Ascending aorta (tissue), 2 donors: Measurements from ENCODE around the gene CLEC11A. TPM values are rescaled to one million over a fixed set of nuclear protein-coding genes. Genes with fewer than 3 reads are reported as not detected.

Source experiments
- DNase-seq, 2 donors: peaks; one replicate each; pipeline ENCODE4 v3.0.0-alpha.2; 2019; ENCODE audit warnings: low spot score in 2 of 2
- H3K27ac ChIP-seq, 2 donors: fragments of 200-600 bp; sonication (generic); one replicate each; pipeline ENCODE4 v1.5.1; 2016 to 2017; ENCODE audit warnings: mild to moderate bottlenecking in 1 of 2
- H3K27me3 ChIP-seq: fragments of 200-600 bp; sonication (generic); one replicate; pipeline ENCODE4 v1.5.1; 2017
- H3K36me3 ChIP-seq, 2 donors: fragments of 200-600 bp; sonication (generic); one replicate each; pipeline ENCODE4 v1.5.1; 2016
- H3K4me1 ChIP-seq, 2 donors: fragments of 200-600 bp; sonication (generic); one replicate each; pipeline ENCODE4 v1.5.1; 2016 to 2017; ENCODE audit warnings: mild to moderate bottlenecking in 1 of 2
- H3K4me3 ChIP-seq, 2 donors: fragments of 200-600 bp; sonication (generic); one replicate each; pipeline ENCODE4 v1.5.1; 2016 to 2017; ENCODE audit warnings: mild to moderate bottlenecking in 1 of 2
- H3K9me3 ChIP-seq, 2 donors: fragments of 200-600 bp; sonication (generic); one replicate each; pipeline ENCODE4 v1.5.1; 2016
- intact Hi-C: fragments of 100-400 bp; cut with DNase I; formaldehyde crosslinking; loops from one replicate; pipeline ENCODE4 v1.15.1; 2023
- total RNA-seq: library from RNA; depleted of rRNA; stranded (reverse); fragments of >200 nt; gene quantifications from one replicate; pipeline ENCODE4 v1.1.0, GENCODE V29; 2016
- TF ChIP-seq, protein P1 (sequence below), 3 experiments: fragments of 200-600 bp in 2 of 3; fragments of 450-650 bp in 1 of 3; sonication (generic) in 2 of 3; IDR thresholded peaks; one replicate each; pipeline ENCODE4 v1.5.1; 2016 to 2019; ENCODE audit warnings: antibody characterized with exemption in 3 of 3, mild to moderate bottlenecking in 1 of 3, moderate library complexity in 1 of 3

CLEC11A gene
- total RNA-seq, 1 donor from 2014 or later, result not detected

DNA sequence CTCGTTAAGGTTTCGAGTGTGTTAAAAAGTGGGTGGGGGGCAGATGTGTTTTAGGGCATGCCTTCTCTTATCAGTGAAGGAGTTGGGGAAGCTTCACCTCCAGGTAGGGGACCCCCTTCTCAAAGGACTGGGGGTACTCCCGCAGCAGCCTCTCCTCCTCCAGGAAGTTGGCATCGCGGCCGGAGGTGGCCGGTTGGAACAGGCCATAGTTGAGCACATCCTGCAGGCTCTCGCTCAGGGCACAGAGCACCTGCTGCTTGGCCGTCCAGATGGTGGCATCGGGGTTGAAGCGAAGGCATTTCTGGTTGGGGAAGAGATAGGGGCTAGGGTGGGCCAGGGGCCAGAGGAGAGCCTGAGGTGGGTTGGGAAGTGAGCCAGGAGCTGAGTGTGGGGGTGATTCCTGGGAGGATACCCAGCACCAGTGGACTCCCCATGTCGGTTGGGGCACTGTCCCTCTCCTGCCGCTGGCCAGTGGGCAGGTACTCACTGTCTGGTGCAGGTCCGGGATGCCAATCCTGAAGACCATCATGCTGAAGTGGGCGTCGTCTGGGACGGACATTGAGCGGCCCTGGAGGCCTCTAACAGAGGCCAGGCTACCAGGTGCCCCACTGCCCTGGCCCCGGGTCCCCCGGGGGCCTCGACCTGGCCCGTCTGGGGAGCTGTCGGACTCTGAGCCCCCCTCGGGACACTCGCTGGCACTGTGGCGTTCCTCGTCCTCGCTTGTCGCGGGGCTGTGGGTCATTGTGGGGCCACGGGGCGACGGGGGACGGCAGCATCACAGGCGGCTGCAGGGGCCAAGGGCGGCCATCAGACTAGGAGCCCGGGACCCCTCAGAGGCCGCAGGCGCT is 6.8 kb upstream of the CLEC11A start:
- TF ChIP-seq, protein P1, sequence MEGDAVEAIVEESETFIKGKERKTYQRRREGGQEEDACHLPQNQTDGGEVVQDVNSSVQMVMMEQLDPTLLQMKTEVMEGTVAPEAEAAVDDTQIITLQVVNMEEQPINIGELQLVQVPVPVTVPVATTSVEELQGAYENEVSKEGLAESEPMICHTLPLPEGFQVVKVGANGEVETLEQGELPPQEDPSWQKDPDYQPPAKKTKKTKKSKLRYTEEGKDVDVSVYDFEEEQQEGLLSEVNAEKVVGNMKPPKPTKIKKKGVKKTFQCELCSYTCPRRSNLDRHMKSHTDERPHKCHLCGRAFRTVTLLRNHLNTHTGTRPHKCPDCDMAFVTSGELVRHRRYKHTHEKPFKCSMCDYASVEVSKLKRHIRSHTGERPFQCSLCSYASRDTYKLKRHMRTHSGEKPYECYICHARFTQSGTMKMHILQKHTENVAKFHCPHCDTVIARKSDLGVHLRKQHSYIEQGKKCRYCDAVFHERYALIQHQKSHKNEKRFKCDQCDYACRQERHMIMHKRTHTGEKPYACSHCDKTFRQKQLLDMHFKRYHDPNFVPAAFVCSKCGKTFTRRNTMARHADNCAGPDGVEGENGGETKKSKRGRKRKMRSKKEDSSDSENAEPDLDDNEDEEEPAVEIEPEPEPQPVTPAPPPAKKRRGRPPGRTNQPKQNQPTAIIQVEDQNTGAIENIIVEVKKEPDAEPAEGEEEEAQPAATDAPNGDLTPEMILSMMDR (IDR thresholded peaks at IDR 0.05), result no peak
- intact Hi-C loops, result no loop called here
- peaks cover 15% of the 10 kb centered on the region for H3K27me3 ChIP-seq
- H3K36me3 ChIP-seq, result no peaks in the 10 kb centered on the region
- DNase-seq, result no peak
- H3K4me1 ChIP-seq, result peaks cover 6 to 10% of the 10 kb centered on the region in 2 donors
- no peak overlapping the region for H3K4me3 ChIP-seq
- H3K9me3 ChIP-seq, result no peaks in the 10 kb centered on the region
- H3K27ac ChIP-seq, result no peak overlapping the region

DNA sequence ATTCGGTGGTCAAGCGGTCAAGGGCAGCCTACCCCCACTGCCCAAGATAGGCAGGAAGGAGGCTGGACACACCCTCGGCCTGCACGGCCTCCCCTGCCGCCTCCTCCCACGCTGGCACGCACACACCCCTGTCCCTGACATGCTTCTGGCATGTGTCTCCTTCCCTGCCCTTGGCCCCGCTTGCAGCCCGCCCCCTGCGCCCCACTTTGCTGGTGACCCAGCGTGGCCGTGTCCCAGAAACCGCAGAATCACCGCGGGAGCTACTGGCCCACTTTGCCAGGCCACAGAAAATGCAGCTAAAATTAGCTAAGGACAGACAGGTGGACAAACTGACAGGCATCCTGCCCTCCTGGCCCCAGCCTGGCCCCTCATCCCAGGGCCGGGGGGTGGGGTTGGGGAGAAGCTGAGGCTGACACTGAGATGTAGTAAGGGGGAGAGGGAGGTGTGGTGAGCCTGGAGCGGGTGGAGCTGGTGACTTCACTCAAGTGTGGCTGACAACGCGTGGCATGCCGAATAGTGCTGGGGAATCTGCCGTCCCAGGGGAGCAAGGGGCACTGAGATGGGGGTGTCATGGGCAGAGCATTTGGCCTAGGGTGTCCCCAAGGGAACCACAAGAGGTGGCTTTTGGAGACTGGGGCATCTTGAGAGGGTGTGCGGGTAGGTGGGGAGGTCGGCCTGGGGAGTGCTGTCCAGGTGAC is 6.0 kb upstream of the CLEC11A start:
- Histone ChIP-seq H3K4me1 (peaks cover 6 to 10% of the 10 kb centered on the region in 2 donors), H3K27me3 (peaks cover 15% of the 10 kb centered on the region), H3K9me3 (no peaks in the 10 kb centered on the region), H3K27ac (no peak overlapping the region), H3K36me3 (no peaks in the 10 kb centered on the region), H3K4me3 (no peak overlapping the region)
- intact Hi-C loops, result no loop called here
- DNase-seq, result no peak
- TF ChIP-seq, protein P1 (IDR thresholded peaks at IDR 0.05), result no peak

DNA sequence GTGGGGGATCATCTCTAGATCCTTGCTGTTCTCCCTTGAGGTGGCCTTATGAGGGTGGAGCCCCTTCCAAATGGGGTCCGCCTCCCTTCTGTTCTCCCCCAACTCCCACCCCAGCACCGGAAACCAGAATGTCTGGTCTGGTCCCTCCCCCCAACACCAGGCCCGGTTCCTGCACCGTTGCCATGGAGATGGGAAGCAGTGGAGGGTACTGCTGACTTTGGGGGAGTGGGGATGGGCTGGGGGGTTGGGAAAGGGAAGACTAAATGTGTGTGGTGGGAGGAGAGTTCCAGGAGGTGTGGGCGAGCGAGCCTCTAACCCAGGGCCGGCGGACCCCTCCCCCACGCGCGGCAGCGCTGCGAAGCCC is 5.3 kb upstream of the CLEC11A start:
- intact Hi-C loops, result no loop called here
- peak overlapping the region; percentile 33 to 44 for H3K4me3 ChIP-seq
- peaks cover 15% of the 10 kb centered on the region for H3K27me3 ChIP-seq

DNA sequence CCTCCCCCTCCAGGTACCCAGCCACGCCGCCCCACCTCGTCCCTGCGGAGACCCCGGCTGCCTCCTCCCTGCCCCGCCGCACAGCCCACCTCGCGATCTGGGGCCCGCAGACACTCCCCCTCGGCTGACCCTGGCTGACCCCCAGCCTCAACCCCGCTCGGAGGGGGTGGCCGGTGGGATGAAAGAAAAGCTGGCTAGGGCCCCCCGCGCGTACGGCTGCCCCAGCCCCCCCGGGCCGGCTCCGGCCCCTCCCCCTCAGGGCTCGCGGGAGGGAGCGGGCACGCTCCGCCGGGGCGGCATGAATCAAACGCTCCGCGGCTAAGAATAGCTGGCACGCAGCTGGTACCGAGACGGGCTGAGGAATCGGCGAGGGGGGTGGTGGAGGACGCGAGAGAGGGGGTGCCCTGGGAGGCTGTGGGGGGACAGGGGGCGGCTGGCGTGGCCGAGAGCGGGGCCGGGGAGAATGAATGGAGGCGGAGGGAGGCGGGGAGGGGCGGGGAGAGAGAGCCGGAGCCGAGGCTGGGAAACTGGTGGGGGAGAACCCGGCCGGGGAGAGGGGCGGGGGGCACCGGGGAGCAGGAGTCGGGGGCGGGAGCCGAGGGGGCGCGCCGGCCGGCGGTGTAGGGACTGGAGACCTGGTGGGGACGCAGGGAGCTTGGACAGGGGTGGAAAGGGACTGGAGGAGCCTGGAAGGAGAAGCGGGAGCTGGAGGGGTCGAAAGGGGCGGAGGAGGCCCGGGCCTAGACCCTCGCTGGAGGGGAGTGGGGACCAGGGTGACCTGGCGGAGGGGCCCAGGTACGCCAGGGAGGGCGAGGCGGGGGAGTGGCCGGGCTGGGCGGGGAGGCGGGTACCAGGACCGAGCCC is 4.7 kb upstream of the CLEC11A start:
- intact Hi-C loops, result no loop called here
- Histone ChIP-seq H3K36me3 (no peaks in the 10 kb centered on the region), H3K27me3 (peaks cover 15% of the 10 kb centered on the region), H3K27ac (no peak overlapping the region), H3K9me3 (no peaks in the 10 kb centered on the region), H3K4me3 (peak overlapping the region; percentile 33 to 44), H3K4me1 (peaks cover 6 to 12% of the 10 kb centered on the region in 2 donors)
- TF ChIP-seq, protein P1 (IDR thresholded peaks at IDR 0.05), result no peak
- no peak for DNase-seq

More for the DNA sequence above, 5.3 kb upstream of the CLEC11A start:
- Histone ChIP-seq H3K9me3 (no peaks in the 10 kb centered on the region), H3K27ac (no peak overlapping the region), H3K36me3 (no peaks in the 10 kb centered on the region), H3K4me1 (peaks cover 6 to 10% of the 10 kb centered on the region in 2 donors)
- DNase-seq, result no peak
- TF ChIP-seq, protein P1 (IDR thresholded peaks at IDR 0.05), result no peak

DNA sequence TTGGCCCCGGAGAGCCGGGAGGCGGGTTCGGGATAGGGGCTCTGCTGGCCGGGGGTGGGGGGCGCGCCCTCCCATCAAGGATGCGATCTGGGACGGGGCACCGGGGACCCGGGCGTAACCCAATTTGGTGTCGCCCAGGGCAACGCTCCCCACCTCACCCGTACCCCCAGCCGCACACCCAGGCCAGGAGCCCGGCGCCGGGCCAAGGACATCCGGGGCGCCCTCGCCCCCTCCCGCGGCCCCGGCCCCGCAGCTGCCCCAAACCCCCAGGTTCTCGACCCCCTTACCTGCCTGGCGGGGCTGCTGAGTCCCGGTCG is 4.1 kb upstream of the CLEC11A start:
- no peaks in the 10 kb centered on the region for H3K36me3 ChIP-seq
- TF ChIP-seq, protein P1 (IDR thresholded peaks at IDR 0.05), result no peak
- peak overlapping the region; percentile 33 to 44 for H3K4me3 ChIP-seq
- H3K27me3 ChIP-seq, result peaks cover 15% of the 10 kb centered on the region
- peaks cover 6 to 15% of the 10 kb centered on the region in 2 donors for H3K4me1 ChIP-seq
- no peak for DNase-seq
- intact Hi-C loops, result no loop called here
- H3K9me3 ChIP-seq, result no peaks in the 10 kb centered on the region
- H3K27ac ChIP-seq, result no peak overlapping the region
